ENCODE data around the gene SCRN3.

The SCRN3 gene

DNA sequence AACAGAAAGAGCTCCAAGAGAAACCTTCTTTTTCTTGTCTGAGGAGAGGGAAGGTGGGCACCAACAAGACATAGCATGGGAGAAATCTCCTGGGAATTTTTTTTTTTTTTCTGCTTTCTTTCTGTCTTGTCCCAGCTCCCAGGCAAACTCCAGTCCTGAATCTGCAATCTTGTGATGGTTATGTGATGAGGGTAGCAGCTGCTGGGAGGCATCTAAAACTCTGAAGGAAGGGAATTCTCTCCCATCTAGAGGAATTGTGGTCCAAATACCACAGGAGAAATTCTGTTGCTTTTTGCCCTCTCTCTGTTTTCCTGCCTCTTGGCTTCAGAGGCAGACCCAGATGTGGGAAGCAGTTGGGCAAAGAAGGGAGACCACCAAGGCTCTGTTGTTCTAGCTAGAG, 16.7 kb downstream of the SCRN3 start:
- DNase-seq: no peak

DNA sequence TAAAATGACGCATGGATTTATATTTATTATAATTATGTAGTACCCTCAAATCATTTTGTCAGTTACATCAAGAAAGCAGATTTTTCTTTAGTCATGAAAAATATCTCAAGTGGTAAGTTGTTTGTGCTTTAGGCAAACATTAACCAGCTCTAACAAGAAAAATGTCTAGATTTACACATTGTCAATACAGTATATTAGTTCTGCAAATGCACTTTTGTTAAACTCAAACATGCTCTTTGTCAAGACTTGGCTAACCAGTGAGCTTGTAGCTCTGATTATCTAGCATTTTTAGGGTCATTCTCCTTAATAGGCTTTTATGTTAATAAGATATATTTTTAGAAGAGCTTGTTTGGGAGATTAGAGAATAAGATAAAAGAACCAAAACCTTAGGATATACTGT, 32.7 kb downstream of the SCRN3 start:
- DNase-seq: no peak

DNA sequence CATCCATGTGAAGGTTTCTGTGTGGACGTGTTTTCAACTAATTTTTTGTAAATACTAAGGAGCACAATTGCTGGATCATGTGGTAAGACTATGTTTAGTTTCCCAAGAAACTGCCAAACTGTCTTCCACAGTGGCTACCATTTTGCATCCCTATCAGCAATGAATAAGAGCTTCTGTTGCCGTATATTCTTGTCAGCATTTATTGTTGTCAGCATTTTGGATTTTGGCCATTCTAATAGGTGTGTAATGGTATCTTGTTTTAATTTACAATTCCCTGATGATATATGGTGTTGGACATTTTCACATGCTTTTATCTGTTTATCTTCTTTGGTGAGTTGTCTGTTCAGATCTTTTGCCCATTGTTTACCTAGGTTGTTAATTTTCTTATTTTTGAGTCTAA, 34.5 kb downstream of the SCRN3 start:
- no peak for DNase-seq

DNA sequence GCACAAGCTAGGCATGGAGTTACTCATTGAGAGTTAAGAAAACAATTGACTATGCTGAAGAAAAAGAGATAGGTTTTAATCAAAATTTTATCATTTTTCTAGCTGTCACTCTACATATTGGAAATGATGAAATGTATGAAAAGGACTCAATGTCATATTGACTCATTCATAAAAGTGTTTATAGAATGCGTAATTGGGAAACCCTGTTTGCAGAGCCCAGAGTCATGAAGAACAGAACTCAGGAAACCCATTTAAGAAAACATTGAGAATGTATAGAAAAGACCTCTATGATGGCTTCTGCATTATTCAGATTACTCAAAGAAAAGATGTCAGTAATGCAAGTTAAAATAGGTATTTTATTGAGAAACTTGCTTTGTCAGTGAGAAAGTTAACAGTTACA, 36.4 kb downstream of the SCRN3 start:
- no peak for DNase-seq

DNA sequence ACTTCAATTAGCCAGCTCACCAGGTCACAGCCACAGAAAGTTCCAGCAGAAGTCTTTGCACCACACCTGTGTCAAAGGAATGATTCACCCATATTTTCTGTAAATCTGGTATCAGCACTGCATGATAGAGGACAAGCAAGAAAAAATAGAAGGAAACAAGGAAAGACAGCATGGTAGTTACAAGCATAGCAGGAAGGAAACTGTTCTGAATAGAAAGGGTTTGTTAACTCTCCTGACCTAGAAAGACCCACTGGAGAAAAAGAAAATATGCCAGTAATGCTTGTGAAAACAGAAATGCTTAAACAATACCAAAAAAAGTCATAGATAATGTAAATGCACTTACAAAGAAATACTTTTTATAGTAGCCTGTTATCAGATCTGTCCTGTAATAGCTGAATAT, 40.8 kb downstream of the SCRN3 start:
- no peak for DNase-seq

DNA sequence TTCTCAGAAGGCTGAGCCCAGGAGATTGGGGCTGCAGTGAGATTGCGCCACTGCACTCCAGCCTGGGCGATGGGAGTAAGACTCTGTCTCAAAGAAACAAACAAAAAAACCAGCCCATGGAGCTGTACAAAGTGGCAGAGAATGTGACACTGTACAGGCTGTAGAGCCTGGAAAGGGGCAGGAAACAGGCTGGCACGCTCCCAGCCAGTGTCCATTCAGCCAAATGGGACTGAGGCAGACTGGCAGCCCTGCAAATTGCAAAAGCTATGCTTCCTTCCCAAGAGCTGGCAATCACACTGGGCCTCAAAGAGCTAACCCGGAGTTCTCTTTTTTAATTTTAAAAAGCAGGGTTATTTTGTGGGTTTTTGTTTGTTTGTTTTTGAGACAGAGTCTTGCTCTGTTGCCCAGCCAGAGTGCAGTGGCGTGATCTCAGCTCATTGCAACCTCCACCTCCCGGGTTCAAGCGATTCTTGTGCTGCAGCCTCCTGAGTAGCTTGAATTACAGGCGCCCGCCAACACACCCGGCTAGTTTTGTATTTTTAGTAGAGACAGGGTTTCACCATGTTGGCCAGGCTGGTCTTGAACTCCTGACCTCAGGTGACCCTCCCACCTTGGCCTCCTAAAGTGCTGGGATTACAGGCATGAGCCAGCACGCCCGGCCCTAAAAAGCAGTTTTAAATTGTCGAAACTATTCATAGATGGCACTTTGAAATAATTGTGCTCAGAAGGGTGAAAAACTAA, 42.8 kb downstream of the SCRN3 start:
- DNase-seq: no peak

DNA sequence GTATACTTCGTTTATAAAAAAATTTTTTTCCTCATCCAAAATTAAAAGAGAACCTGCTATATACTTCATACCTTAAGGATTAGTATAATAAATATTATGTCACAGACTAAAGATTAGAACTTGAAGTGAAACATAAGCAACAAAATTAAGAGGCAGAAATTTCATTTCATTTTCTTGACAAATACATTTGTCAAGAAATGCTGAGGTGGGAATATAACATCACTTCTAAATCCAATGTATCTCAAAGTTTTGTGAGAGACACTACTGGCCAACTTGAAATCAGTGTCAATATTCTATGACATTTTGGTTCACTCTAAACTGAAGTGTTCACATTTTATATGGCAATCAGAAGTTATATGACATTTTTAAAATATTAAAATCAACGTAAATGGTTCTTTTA, 43.8 kb downstream of the SCRN3 start:
- DNase-seq: no peak

DNA sequence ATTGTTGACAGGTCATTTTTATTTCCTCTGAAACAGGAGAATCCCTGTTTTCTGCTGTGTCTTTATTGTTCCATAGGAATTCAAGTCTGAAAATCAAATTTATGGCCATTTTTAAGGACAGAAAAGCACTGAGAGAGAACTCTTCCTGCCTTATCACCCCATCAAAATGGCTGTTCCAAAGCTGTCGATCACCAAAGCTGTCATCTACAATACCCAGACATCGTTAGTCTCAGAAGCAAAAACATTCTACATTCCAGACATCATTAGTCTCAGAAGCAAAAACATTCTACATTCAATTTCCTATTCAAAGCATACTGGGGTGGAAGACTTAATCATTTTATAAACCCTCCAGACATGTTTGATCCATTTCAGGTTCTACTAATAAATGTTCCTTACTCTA, 44.4 kb downstream of the SCRN3 start:
- DNase-seq: no peak

DNA sequence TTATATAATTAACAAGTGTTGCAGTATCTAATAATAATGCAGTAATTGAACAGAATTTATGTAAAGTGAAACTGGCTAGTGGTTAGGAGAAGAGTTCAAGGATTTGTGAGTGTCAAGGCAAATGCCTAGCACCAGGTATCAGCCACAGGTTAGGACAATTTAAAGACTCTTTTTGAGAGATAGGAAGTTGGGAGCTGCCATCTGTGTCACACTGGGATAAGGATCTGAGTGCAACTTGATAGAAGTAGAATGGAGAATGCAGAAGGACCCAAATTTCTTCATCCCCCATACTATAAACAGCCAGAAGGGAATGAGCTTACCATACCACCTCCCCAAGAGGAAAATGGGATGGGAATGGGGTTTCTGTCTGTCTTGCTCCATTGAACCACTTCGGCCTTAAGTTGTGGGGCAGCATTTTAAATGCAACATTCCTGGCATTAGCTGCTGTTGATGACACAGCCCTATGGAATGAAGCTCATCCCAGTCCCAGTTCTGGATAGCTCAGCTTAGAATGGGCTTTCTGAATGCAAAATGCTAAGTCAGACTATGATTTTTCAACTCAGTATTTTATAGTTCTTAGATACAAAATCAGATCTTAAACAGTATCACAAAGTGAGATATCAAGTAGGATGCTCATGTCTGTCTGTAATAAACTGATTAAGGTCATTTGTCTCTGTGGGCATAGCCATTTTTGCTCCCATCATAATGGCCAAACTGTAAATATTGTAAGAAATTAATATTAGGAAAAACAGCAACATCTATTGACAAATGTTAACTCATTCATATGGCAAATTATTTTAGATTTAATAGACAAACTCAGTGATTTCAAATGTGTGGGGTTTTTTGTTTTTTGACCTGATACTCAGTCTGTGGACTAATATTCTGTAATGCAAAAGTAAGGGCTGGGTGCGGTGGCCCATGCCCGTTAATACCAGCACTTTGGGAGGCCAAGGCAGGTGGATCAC, 47.3 kb downstream of the SCRN3 start:
- DNase-seq: no peak

DNA sequence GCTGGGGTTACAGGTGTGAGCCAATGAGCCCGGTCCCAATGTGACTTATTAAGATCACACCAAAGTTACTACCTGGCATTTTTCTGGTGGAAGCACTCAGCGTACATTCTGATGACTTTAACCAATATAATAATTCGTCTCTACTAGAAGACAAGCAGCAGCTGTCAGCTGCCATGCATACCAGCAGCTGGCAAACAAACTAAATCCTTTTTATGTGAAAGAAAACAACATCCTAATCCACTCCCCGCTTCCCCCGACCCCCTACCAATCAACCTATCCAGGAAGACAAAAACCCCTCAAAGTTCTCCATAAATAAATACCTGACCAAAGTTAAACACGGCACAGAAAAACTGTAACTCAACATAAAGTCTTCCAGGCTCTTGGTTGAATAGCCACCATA, 49.2 kb downstream of the SCRN3 start:
- DNase-seq: no peak

DNA sequence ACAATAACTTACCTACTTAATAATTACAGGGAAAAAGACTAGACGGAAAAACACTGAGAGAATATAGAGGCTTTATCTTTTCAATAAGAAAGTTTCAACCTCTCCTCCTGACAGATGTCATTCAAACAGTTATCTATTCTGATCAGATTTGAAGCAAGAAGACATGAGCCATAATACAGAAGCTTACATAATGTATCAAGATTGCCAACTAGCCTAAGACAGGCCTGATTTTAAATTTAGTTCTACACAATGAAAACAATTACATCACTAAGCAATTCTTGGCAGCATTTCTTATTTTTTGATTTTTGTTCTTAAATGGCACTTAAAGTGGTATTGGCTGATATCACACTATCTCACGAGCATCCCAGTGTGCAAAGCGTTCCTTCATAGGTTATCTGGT, 49.7 kb downstream of the SCRN3 start:
- no peak for DNase-seq

DNA sequence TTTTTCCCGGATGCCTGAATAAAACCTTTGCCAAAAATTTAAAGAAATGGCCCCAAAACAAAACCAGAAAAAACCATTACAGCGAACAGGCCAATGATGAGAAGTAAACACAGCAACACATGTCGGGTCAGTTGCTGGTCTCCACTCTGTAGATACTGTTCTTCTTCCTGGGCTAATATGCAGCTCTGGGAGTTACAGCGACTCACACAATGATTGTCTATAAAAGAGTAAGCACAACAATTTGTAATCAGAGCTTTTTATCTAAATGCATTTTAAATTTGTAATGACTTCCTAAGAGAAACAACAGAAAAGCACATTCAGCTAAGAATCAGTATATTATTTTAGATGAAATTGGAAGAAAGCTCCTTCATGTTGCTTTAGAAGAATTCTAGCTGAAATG, 51.0 kb downstream of the SCRN3 start:
- no peak for DNase-seq

DNA sequence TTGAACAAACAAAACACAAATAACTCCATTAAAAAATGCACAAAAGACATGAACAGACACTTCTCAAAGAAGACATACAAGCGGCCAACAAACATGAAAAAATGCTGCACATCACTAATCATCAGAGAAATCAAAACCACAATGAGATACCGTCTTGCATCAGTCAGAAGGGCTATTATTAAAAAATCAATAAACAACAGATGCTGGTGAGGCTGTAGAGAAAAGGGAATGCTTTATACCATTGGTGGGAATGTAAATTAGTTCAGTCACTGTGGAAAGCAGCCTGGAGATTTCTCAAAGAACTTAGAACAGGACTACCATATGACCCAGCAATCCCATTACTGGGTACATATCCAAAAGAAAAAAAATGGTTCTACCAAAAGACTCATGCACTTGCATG, 53.5 kb downstream of the SCRN3 start:
- DNase-seq: no peak

DNA sequence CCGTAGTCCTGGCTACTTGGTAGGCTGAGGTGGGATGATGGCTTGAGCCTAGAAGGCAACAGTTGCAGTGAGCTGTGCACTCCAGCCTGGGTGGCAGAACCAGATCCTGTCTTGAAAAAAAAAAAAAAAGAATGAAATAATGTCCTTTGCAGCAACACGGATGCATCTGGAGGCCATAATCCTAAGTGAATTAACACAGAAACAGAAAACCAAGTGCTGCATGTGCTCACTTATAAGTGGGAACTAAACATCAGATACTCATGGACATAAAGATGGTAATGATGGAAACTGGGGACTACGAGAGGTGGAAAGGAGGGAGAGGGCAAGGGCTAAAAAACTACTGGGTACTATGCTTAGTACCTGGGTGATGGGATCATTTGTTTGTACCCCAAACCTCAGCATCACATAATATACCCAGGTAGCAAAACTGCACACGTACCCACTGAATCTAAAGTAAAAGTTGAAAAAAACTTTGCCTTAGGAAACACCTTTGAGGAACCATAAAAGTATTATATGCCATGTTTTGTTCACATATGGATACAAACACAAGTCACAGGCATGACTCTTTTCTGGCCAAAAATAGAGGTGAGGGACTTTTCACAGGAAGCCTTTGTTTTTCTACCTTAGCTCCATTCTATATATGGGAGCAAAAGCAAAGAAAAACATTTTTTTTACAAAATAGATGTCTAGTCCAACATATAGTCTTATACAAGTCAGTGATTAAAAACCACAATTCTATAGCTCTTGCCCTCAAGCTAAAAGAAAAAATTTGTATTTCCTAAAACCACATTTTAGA, 54.7 kb downstream of the SCRN3 start:
- no peak for DNase-seq

DNA sequence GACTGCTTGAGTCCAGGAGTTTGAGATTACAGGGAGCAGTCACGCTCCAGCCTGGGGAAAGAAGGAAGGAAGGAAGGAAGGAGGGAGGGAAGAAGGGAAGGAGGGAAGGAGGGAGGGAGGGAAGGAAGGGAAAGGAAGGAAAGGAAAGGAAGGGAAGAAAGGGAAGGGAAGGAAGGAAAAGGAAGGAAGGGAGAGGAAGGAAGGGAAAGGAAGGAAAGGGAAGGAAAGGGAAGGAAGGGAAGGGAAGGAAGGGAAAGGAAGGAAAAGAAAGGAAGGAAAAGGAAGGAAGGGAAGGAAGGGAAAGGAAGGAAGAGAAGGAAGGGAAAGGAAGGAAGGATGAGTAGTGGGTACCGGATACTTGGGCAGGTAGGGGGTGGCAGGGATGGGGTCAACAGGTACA, 59.0 kb downstream of the SCRN3 start:
- no peak for DNase-seq

DNA sequence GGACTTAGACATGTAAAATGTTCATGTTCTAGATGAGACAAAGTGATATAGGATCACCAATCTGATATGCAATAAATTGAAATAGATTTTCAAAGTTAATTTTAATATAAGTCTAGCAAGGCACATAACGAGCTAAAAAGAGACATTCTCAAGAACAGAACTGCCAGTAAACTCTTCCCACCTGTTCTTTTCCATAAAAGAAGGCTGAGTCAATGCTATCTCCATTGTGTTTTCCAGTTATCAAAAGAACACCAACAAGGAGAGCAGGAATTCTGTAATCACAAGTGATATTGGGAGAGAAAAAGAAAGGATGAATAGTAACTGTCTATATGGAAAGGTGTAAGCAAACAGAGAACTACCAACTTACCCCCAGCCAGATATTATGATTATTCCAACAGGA, 65.7 kb downstream of the SCRN3 start:
- DNase-seq: no peak

DNA sequence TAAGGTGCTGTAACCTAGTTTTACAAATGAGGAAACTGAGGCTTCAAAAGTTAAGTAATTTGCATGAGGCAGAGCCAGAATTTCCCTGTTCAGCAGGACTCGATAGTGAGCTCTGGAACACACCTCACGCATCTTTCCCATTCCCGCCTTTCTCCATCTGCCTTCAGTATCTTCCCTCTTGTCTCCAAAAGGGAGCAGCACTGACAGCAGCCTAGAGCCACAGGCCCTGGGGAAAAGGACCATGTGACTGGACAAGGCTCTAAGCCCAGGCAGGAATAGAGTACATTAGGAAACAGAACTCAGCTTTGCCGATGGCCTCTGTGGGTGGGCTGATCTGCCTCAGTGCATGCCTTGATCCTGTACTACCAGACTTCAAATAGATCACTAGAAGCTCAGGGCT, 69.8 kb downstream of the SCRN3 start:
- DNase-seq: no peak

DNA sequence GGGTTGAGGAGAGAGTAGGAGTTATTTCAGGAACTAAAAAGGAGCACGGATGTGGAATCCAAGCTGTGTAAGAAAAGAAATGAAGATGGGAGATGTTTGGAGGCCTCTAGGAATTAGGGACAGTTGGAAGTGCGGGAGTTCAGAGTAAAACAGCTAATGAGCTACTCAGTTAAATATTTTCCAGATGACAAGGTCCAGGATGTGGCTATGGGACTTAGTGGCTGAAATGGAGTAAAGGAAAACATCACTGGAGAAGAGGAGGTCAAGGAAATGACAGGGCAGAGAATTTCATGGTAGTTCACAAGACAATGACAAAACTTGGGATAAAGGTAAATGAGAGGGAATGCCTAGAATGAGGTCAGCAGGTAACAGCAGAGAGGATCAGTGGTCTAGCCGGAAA, 78.3 kb downstream of the SCRN3 start:
- DNase-seq: no peak

DNA sequence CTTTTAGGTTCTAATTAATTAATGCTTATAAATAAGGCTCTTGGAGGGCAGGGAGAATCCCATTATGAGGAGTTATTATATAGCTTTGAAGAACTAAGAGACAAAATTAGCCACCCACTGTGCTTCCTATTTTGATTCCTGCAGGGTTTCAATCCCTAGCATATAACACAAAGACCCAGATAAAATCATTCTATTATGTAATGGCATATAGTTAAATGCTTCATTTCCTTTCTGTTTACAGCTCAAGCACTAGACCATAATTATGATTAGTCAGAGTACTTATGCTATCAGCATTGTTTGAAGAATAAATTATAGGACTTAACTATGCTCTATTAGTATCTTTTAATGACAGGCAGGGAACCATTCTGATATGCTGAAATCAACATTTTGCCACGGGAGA, 82.2 kb downstream of the SCRN3 start:
- no peak for DNase-seq

Measured in stimulated activated naive CD4-positive, alpha-beta T cell treated with Interleukin-2 at 50 U/mL for 16 hours (primary cell).